Measurements from ENCODE around the gene NLRC4. TPM values are rescaled to one million over a fixed set of nuclear protein-coding genes. Genes with fewer than 3 reads are reported as not detected.
"Not testable (repeated sequence)": the region's sequence is repeated elsewhere in the genome, so short reads cannot be mapped to it uniquely, and the experiment has no call there.

The NLRC4 gene
- total RNA-seq, 2 donors from 2014 or later: 0.22 to 0.74 TPM

GRCh38 chr2:32210767-32211408 is 53.8 kb downstream of the NLRC4 start:
- TF ChIP-seq CTCF (IDR thresholded peaks at IDR 0.05): no peak
- intact Hi-C loops (cut with DNase I): no loop called here
- no peaks in the 10 kb centered on the region for H3K27me3 ChIP-seq
- H3K9ac ChIP-seq (ENCODE audit: low read depth in 2 of 2, low read length in 2 of 2): no peak overlapping the region
- H3K36me3 ChIP-seq: no peaks in the 10 kb centered on the region
- no peak overlapping the region for H3K4me3 ChIP-seq
- no peaks in the 10 kb centered on the region for H3K9me3 ChIP-seq
- no peak overlapping the region for H3K27ac ChIP-seq
- no peak for DNase-seq
- H3K4me1 ChIP-seq: no peaks in the 10 kb centered on the region

- H3K9me3 ChIP-seq; H3K27ac ChIP-seq; H3K36me3 ChIP-seq; H3K9ac ChIP-seq (ENCODE audit: low read depth in 2 of 2, low read length in 2 of 2); H3K4me3 ChIP-seq; DNase-seq; H3K4me1 ChIP-seq; intact Hi-C loops (cut with DNase I); H3K27me3 ChIP-seq: not testable (repeated sequence)
Measured at GRCh38 chr2:32203428-32203827, 61.3 kb downstream of the NLRC4 start.

- H3K9me3 ChIP-seq: no peaks in the 10 kb centered on the region
- no peaks in the 10 kb centered on the region for H3K4me1 ChIP-seq
- no peak overlapping the region for H3K4me3 ChIP-seq
- peaks cover 3% of the 10 kb centered on the region for H3K36me3 ChIP-seq
- H3K27me3 ChIP-seq: no peaks in the 10 kb centered on the region
- TF ChIP-seq CTCF (IDR thresholded peaks at IDR 0.05): no peak
- no peak for DNase-seq
- H3K27ac ChIP-seq: no peak overlapping the region
- intact Hi-C loops (cut with DNase I): no loop called here
- no peak overlapping the region for H3K9ac ChIP-seq (ENCODE audit: low read depth in 2 of 2, low read length in 2 of 2)
Measured at GRCh38 chr2:32200814-32201213, 63.9 kb downstream of the NLRC4 start.

GRCh38 chr2:32192418-32192817 is 72.3 kb downstream of the NLRC4 start:
- Histone ChIP-seq H3K9me3 (no peaks in the 10 kb centered on the region), H3K36me3 (peaks cover under 1% of the 10 kb centered on the region), H3K27me3 (no peaks in the 10 kb centered on the region), H3K4me3 (no peak overlapping the region), H3K4me1 (no peaks in the 10 kb centered on the region), H3K27ac (no peak overlapping the region), H3K9ac (ENCODE audit: low read depth in 2 of 2, low read length in 2 of 2) (no peak overlapping the region)
- no peak for DNase-seq
- intact Hi-C loops (cut with DNase I): no loop called here
- TF ChIP-seq CTCF (IDR thresholded peaks at IDR 0.05): no peak

- no peak for TF ChIP-seq CTCF (IDR thresholded peaks at IDR 0.05)
- intact Hi-C loops (cut with DNase I): no loop called here
Measured at GRCh38 chr2:32189011-32189410, 75.7 kb downstream of the NLRC4 start.

GRCh38 chr2:32182667-32183066 is 82.0 kb downstream of the NLRC4 start:
- H3K36me3 ChIP-seq: no peaks in the 10 kb centered on the region
- H3K9ac ChIP-seq (ENCODE audit: low read depth in 2 of 2, low read length in 2 of 2): no peak overlapping the region
- H3K27me3 ChIP-seq: no peaks in the 10 kb centered on the region
- intact Hi-C loops (cut with DNase I): no loop called here
- no peaks in the 10 kb centered on the region for H3K4me1 ChIP-seq
- TF ChIP-seq CTCF (IDR thresholded peaks at IDR 0.05): no peak
- DNase-seq: no peak
- H3K27ac ChIP-seq: no peak overlapping the region
- H3K4me3 ChIP-seq: no peak overlapping the region
- H3K9me3 ChIP-seq: no peaks in the 10 kb centered on the region

More at GRCh38 chr2:32189011-32189410, 75.7 kb downstream of the NLRC4 start:
- H3K27me3 ChIP-seq: no peaks in the 10 kb centered on the region
- H3K27ac ChIP-seq: no peak overlapping the region
- no peaks in the 10 kb centered on the region for H3K4me1 ChIP-seq
- no peak overlapping the region for H3K4me3 ChIP-seq
- no peaks in the 10 kb centered on the region for H3K36me3 ChIP-seq
- no peak overlapping the region for H3K9ac ChIP-seq (ENCODE audit: low read depth in 2 of 2, low read length in 2 of 2)
- no peak for DNase-seq
- H3K9me3 ChIP-seq: no peaks in the 10 kb centered on the region

Other genes with a start within 250 kb of the NLRC4 start
- 10 to 100 TPM; 57.1 to 61.8 TPM for gene DPY30, start 225.1 kb downstream of the NLRC4 start, total RNA-seq
- gene SPAST, start 201.3 kb downstream of the NLRC4 start, total RNA-seq: 10 to 100 TPM; 15.9 to 18.6 TPM
- gene SLC30A6, start 99.0 kb downstream of the NLRC4 start, total RNA-seq: 10 to 100 TPM; 17.9 to 23.4 TPM
- 10 to 100 TPM; 47.3 to 82.8 TPM for gene YIPF4, start 13.0 kb upstream of the NLRC4 start, total RNA-seq
- 10 to 100 TPM; 74.6 to 93.1 TPM for gene BIRC6, start 92.1 kb upstream of the NLRC4 start, total RNA-seq